SW 1271 (cell line): ENCODE data around the gene RGMA.
A peak's percentile ranks its signal among the peaks of the same experiment; 100 is the strongest.
"Not testable (repeated sequence)": the region's sequence is repeated elsewhere in the genome, so short reads cannot be mapped to it uniquely, and the experiment has no call there.

Source experiments
- DNase-seq, 2 experiments: peaks; one replicate each; lab custom pipeline; 2025; lab: John Stamatoyannopoulos, UW

Gene RGMA

DNA sequence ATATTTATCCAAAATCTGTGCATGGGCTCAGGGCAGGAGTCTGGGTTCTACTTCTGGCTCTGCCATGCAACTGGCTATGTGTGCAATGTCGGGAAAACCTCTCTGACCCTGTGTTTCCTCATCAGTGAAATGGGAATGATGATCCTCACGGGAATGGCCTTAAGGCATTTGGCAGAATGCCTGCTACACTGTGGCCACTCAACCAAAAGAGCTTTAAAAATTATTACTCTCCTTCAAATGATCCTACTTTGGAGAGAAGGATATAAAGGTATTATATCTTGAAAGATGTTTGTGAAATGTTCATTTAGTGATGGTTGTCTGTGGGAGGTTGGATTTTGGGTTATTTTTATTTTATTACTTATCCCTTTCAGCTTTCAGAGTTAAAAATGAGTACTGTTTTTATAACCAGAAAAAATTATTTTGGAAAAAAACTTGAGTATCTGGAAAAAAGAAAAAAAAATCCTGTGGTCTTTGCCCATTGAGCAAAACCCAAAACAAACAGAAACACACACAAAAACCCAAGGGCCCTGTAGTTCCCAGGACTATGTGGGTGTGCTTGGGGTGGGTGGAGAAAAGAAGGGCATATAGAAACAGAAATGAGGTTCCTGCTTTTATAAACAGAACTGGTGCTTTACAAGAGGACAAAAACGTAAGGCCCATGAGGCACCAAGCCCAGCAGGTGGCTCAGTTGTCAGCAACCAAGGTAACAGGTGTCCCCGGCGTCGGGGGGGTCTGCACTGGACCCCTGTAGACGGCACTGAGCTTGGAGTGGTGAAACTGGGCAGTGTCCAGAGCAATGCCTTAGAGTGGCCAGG lies 22.0 kb downstream of the RGMA start:
- no peak for DNase-seq

DNA sequence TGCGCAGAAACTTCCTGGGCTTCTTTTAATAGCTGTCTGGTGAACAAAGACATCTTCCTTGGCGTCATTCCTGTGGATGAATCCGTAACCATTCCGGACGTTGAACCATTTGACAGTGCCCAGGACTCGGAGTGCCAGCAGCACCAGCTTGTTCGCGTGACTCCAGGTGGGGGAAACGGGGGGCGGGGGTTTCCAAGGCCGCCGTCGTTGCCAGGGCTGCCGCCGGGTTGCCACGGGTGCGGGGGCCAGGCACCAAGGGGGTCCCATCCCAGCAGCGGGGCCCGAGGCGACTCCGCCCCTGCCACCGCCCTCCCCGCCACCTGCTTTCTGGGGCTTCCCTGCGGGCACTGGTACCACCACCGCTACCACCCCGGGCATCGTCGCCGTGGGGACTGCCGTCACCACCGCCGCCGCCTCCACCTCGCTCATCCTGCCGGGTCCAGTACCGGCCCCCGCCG lies 22.8 kb downstream of the RGMA start:
- DNase-seq: no peak

DNA sequence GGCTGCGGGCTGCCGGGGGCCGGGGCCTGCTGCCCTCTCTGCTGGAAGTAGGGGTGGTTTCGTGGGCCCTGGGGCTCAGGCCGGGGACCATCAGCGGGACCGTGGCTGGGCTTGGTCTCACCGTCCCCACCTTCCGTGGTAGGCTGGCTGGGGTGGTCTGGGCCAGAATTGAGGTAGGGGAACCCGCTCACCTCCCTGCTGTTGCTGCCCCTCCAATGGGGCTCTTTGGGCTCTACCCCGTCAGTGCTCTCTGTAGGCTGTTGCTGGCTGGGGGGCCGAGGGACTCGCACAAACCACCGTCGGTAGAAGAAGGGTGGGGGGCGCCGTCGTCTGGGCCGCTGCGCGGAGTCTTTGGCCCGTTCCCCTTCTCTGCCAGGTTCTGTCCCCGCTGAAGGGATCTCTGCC lies 23.4 kb downstream of the RGMA start:
- no peak for DNase-seq

DNA sequence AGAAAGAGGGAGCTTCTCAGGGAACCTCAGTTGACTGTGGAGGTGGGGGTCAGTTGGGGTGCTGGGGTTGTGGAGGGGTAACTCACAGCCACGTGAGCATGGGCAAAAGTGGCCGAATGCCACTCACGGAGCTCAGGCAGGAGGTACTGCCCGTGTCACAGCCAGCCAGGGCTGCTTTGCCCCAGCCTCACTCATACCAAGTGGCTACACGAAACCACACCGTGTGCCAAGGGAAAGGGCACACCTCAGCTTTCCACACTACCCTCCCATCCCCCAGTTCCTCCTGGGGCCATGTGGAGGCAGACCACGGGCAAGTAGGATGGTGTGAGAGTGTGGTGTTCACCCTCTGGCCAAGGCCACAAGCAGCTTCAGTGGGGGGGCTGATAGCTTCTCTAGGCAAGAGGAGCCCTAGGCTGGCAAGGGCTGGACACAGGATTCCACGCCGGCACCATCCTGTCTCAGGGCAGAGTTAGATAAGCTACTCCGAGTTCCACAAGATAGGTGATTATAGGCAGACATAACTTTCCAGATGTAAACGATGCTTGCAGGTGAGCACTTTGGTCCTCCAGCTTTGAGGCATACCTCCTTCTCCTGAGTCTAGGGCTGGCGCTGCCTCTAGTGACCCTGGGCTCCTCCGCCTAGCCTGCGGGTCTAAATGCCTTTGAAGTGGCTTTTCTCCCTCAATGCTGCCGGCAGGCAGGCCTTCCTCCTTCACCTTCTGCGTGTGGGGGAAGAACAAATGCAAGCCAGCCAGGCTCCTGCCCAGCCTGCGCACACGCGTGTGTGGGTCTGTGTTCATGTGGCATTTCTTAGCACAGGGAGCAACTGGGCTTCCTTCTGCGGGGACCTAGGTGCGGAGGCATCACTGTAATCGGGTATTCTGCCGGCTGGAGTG lies 25.0 kb downstream of the RGMA start:
- DNase-seq: no peak

DNA sequence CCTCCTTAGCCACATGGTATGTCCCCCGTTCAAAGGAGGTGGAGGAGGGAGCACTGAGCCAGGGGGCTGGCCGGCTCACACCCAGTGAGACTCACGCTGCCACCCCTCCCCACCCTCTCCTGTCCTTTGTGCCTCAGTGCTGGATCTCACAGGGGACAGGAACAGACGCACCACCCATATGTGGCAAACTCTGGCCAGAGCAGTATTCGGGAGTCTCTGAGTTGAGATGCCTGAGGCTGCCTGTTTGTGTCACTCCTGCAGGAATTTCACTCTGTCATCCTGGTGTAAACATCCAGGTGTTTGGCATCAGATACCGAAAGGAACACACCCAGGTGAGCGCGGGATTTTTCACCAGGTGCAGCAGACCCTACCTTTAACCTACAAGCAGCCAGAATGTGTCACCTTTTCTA lies 25.7 kb downstream of the RGMA start:
- no peak for DNase-seq

DNA sequence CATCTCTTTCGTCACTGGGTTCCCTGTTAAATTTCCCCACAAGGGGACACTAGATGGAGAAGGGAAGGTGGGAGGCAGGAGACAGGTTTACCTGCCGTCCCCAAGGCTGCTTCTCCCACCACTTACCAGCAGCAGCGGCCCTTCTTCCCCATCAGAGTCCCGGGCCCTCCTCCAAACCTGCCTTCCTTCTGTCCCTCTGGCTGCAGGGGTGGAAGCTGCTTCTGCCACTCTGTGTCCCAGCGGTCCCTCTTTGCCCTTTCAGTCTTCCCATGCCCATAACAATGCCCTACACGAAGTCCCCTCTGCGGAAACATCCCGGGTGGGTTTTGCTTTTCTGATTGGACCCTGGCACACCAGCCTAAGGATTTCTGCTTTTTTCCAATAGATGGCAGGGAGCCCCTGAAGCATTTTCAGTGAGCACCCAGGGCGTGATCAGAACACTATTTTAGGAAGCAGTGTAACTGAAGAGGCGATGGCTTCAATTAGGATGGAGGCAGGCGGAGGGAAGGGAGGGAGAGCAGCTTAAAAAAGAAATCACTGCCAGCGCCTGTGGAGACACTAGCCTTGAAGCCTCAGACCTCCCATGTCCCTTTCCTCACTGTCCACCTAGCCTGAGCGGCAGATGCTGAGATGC lies 26.3 kb downstream of the RGMA start:
- DNase-seq: not testable (repeated sequence)

DNA sequence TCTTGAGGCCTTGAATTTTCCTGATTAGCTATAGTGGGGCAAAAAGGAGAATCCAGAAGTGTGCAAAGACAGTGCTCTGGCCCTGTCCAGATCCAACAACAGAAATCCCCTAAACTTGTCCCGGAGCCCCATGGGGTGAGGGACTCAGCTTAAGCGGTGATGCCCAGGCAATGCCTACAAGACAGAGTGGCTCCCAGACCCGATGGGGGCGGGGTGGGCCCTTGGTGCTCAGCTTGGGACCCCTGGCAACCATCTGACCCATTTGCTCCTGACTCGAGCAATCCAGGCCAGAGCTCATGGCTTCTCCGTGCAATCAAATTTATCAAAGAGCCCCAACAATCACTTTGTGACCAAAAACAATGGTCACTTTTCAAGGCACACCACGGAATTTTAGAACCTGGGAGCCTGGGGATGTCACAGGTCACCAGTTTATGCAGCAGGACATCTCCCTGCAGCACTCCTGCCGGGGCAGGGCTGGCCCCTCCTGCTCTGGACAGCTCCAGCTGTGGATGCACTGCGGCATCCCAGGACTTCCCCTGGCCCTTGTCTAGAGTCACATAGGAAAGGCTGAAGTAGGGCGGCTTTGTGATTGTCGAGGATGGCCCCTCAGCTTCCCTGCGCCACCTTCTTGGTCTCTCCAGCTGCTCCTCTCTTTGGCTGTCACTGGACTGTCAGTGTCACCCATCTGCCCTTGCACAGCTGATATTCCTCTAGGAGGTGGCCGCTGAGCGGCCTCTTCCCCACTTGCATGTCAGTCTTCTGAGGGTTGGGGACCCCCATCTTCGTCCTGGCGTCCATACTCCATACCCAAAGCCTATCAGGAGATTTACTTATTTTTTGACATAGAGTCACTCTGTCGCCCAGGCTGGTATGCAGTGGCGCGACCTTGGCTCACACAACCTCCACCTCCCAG lies 28.4 kb downstream of the RGMA start:
- no peak for DNase-seq

DNA sequence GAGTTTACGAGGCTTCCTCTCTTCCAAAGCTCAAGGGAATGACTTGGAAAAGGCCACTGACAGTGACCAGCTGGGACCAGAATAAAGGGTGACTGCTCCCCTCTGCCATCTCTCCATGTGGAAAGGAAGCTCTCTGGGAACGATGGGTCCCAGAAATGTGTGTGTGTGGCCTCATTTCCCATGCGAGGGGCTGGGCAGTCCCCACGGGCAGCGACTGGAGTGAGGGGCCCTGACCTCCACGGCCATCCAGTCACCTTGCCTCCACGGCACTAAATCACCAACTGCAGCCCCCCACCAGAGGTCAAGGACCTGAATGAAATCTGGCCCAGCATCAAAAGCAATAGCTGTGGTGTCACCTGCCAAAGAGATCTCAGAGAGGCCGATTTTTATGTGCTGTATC lies 29.6 kb downstream of the RGMA start:
- no peak for DNase-seq

DNA sequence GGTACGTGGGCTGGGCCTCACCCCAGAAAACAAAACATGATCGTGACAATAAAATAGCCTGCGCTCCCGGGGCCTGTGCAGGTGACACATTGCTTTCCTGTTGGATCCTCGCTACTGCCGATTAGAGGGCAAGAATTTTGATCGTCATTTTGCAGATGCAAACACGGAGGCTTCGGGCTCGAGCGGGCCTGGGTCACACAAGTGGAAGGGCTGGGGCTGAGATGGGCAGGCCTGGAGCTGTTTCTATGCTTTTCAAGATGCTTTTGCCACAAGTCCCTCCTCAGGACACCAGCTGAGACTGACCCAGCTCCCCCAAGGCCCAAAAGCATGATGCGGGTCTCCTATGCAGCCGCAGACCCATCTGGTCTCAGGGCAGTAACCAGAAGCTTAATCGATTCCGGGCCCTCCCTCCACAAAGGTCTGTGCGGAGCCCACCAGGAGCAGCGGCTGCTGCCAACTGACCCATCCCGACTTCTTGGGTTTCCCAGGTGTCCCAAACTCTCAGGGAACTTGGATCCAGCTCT lies 30.0 kb downstream of the RGMA start:
- DNase-seq: no peak

DNA sequence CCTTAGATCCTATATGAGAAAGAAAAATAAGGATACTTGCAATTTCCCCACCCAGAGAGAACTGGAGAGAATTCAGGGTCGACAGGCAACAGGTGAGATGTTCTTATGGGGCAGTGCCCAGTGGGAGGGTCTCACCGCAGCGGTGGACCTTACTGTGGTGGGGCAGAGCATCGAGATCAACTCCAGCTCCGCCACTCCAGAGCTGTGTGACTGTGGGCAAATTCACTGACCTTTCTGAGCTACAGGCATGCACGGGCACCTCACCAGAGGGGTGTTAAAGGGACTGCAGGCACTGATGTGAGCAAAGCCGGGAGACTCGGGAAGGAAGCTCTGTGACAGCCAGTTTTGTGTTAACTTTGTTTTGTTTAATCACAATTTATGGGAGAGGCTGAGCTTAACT lies 30.9 kb downstream of the RGMA start:
- no peak for DNase-seq

DNA sequence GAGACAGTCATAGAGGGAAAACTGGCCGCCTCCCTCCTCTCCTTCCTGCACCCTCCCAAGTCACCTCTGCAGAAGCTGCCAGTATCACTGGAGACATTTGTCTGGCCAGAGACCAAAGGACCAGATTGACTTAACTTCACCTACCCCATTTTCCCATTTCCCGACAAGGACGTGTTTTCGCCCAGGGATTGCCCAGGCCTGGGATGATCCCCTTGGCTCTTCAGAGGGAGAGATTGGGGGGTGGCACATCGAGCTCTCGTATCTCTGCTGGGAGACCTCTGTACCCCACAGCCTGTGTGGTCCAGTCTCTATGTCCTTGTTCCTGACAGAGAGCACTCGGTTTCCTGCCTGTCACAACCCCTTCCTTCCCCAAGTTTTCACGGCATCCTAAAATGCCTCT lies 31.4 kb downstream of the RGMA start:
- DNase-seq: no peak

DNA sequence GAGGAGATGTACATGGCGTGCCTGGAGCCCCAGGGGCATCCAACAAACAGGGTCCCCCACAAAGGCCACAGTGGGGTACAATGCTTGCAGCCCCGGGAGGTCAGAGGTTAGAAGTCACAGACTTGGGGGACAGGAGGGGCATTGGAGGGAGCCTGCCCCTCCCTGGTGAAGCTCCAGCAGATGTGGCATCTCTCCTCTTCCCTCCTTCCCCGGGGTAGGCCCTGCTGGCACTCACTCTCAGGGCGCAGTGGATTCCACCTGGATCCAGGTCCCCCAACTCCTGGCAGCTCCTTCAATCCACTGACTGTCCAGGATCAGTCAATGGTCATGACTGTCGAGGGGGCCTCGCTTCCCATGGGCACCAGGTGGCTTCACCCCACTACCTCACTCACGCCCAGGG lies 32.2 kb downstream of the RGMA start:
- no peak for DNase-seq

DNA sequence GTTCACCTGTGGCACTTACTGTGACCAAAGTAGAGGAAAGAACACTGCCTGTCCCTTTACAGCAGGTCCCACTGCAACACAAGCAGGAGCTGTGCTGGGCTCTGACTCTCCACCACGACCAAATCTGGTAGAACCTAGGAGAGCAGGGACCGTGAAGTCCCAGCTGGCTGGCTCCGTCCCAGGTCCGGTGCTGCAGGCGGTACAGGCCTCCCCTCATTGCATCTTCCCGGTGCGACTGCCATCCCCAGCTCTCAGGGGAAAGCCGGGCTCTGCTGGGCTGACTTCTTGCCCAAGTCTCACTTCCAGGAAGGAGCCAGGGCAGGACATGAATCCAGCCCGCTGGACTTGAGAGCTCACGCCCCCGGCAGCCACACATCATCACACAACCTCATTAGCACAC lies 33.8 kb downstream of the RGMA start:
- DNase-seq: no peak

DNA sequence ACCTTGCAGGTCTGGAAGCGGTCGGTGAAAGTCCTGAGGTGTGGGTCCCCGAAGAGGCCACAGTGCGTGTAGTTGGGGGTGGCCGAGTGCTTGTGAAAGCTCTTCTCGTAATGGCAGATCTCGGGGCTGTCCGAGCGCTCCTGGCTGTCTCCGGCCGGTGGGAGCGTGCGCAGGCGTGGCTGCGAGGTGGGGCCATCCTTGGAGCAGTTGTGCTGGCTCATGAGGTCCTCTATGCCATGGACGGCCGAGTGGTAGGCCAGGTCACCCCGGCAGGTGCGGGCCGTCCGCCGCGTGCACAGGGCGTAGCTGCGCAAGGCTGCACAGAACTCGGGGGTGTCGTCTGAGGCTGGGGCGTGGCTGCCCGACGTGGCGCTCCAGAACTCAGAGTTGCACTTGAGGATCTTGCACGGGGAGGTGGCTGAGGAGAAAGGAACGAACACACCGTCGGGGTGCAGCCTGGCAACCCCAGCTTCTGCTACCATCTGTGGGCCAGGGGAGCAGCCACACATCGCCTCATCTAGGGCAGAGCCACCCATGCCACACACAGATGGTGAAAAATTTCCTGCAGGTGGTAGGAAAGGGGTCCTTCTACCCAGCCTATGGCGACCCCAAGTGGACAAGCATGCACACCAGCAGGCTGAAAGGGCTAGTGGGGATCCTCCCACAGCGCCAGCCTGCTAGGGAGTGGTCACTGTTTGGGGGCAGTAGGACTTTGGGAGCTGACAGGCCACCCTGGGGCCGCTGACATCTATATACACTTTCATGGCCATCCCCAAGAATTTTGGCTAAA lies 36.7 kb downstream of the RGMA start:
- peak in 1 of 2 experiments; percentile 10 for DNase-seq

DNA sequence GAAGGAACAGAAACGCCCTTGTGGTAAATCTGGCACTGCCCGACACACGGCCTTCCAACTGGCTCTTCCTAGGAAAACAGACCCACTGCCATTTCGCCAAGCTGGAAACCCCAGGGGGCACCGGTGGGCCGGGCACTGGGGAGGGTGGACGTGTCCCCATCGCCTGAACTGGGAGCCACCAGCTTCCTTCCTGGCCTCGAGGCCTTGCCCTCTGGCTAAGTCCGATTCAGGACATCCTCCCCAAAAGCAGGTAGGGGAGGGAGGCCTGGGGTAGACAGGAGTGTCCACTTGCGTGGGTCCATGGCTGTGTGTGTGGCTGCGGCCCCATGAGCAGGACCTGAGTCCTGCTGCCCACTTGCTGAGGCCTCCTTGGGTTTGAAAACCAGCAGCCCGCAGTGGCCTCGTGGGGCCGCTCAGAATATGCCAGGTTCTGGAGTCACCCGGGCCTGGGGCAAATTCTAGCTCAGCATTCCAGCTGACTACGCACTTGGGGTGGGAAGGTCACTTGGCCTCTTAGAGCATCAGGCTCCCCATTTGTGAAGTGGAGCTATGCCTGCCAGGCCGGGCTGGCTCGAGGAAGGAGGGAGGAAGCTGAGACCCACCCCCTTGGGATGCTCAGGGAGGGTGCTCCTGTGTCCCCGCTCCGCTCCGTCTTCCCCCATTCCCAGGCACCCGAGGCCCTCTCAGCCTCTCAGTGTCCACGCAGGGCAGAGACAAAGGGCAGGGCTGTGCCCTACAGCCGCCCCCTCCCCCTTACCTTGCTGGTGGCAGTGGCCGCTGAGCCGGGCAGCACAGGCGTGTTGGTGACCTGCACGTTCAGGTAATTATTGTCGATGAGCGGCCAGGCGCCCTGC lies 37.5 kb downstream of the RGMA start:
- DNase-seq: no peak

DNA sequence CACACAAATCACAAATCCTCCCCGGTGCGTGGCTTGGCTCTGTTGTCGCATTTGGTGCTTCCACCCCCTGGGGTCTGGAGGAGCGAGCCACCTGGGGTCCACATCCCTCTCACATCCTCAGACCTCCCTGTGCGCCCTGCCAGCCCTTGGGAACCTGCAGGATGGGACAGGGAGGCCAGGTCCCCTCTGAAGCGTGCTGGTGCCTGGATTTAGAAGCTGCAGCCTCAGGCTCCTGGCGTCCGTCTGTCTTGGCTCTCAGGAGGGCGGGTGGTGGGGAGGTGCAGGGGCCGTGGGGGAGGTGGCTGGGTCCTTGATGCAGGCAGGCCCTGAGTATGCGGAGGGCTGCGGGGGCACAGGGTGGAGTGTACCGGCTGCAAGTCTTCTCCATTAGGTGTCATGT lies 38.4 kb downstream of the RGMA start:
- DNase-seq: no peak

DNA sequence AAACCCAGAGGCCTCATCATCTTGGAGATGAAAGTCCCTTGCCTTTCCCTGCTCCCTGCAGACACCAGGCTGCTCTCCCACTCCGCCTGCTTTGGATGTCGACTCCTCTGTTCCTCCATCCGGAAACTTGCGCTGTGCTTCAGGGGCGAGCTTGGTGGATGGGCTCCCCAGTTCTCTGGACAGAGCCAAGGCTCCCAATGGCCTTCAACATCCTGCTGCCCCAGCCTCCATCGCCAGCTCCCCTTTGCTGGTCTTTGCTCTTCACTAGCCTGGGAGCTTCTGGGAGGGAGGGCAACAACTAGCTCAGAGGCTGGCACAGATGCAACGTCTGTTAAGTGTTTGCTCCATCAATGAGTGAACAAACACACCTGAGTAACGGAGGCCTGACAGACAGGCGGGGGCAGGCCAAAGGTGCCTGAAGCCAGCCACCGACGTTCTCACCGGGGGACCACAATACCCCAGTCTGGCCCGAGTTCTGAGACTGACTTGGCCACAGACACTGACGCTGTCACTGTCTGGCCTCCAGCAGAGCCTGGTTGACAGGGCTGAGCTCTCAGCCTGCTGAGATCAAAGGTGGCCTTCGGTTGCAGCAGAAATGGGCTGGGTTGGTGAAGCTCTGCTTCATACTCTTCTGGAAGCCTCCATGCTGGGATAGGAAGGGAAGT lies 39.0 kb downstream of the RGMA start:
- no peak for DNase-seq

DNA sequence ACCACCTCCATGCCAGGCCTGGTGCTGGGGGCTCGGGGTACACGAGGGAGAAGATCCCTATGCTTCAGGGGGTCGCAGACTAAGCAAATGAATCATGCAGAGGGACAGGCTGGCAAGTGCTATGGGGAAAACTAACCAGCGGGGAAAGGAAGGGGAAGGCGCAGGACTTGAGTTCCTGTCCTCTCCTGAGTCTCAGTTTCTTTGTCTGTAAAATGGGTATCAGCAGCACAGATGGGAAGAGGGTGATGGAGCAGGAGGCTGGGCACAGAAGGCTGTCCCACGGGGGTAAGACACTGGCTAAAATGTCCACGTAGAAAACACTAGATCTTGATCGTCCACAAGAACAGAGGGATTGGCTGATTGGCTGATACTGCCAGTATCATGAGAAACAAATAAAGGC lies 39.8 kb downstream of the RGMA start:
- no peak for DNase-seq

DNA sequence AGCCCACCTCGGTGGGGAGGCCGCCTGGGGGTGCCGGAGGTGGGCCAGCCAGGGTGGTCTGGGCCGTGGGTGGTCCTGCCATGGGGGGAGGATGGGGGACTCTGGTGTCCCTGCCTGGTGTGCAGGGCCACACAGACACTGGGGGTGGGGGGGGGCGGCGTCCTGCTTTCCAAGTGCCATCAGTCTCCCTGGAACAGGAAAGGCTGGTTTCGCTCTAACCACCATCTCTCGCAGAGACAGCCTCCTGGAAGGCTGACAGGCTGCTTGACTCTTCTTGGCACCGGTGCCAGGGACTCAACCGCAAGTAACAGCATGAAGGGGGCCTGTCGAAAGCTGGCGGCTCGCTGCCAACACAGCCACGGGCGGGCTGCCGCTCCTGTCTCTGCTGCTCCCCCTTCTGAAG lies 40.3 kb downstream of the RGMA start:
- no peak for DNase-seq
